AG09319 (cell line): Measurements from ENCODE around the gene HAPLN2.

Source experiments
- DNase-seq: peaks from one replicate; pipeline ENCODE4 v3.0.0-alpha.2; 2010; ENCODE audit warnings: low read depth; ENCODE audit errors: extremely low read depth
- TF ChIP-seq, protein P1 (sequence below): IDR thresholded peaks from 2 replicates; pipeline ENCODE4 v1.5.1; 2011; ENCODE audit warnings: low read depth, mild to moderate bottlenecking, inconsistent platforms, low read length, moderate library complexity

HAPLN2 gene

DNA sequence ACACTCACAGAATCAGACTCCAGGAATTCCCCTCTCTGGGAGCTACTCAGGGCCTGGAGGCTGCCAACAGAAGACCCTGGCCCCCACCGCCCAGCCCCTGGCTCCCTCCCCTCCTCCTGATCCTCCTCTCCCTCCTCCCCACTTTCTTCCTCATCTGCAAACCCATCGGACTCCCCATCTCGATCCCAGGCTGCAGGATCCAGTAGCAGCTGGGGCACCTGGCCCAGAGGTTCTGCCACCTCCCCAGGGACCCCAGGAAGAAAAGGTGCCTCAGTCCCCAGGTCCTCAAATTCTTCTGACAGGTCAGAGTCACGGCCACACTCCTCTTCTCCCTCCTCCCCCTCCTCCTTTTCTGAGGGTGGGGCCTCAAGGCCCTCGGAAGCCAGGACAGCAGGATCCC, 50.6 kb downstream of the HAPLN2 start:
- TF ChIP-seq, protein P1, sequence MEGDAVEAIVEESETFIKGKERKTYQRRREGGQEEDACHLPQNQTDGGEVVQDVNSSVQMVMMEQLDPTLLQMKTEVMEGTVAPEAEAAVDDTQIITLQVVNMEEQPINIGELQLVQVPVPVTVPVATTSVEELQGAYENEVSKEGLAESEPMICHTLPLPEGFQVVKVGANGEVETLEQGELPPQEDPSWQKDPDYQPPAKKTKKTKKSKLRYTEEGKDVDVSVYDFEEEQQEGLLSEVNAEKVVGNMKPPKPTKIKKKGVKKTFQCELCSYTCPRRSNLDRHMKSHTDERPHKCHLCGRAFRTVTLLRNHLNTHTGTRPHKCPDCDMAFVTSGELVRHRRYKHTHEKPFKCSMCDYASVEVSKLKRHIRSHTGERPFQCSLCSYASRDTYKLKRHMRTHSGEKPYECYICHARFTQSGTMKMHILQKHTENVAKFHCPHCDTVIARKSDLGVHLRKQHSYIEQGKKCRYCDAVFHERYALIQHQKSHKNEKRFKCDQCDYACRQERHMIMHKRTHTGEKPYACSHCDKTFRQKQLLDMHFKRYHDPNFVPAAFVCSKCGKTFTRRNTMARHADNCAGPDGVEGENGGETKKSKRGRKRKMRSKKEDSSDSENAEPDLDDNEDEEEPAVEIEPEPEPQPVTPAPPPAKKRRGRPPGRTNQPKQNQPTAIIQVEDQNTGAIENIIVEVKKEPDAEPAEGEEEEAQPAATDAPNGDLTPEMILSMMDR, result no peak
- no peak for DNase-seq

DNA sequence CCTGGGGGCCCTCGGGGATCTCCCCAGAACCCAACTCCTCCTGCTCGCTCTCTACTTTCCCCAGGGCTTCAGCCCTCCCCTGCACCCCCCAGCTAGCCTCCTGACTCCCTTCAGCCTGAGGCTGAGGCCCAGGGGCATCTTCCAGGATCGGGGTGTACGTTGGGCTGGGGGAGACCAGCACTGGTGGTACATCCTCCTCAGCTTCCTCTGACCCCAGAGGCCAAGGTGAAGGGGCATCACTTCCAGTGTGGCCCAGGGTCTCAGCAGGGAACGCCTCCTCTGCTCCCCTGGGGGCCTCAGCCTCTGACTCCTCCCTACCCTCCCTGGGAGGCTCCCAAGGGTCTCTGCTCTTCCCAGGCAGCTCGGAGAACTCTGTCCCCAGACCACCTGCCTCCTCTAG, 51.1 kb downstream of the HAPLN2 start:
- TF ChIP-seq, protein P1, result no peak
- DNase-seq, result no peak

DNA sequence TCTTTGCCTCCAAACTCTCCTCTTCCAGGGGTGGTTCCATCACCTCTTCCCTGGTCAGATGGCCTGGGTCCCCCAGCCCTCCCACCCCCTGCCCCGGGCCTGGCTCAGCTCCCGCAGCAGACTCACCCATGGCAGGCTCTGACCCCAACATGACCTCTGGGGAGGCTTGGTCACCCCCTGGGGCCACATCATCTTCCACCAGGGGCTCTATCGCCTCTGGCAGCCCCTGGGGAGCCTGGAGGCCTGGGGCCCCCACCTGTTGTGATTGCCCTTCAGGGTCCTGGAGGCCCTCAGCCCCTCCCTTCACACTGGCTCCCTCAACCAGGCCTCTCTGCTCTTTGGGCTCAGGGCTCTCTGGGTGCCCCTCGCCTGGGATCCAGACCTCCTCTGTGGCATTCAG, 51.6 kb downstream of the HAPLN2 start:
- TF ChIP-seq, protein P1, result no peak
- no peak for DNase-seq

GRCh38 chr1:156671804-156672203, 52.6 kb downstream of the HAPLN2 start:
- DNase-seq, result no peak
- TF ChIP-seq, protein P1, result no peak

GRCh38 chr1:156673387-156674121, 54.3 kb downstream of the HAPLN2 start:
- TF ChIP-seq, protein P1, result no peak
- DNase-seq, result no peak
